Measurements from ENCODE around the gene ZFP36L1.
A peak's percentile ranks its signal among the peaks of the same experiment; 100 is the strongest.

The ZFP36L1 gene

GRCh38 chr14:68759937-68760336, 32.9 kb downstream of the ZFP36L1 start:
- no peak for DNase-seq

GRCh38 chr14:68759017-68759560, 33.8 kb downstream of the ZFP36L1 start:
- peak; percentile 73 for DNase-seq

- DNase-seq, result no peak
Measured at GRCh38 chr14:68758301-68758700, 34.6 kb downstream of the ZFP36L1 start.

DNA sequence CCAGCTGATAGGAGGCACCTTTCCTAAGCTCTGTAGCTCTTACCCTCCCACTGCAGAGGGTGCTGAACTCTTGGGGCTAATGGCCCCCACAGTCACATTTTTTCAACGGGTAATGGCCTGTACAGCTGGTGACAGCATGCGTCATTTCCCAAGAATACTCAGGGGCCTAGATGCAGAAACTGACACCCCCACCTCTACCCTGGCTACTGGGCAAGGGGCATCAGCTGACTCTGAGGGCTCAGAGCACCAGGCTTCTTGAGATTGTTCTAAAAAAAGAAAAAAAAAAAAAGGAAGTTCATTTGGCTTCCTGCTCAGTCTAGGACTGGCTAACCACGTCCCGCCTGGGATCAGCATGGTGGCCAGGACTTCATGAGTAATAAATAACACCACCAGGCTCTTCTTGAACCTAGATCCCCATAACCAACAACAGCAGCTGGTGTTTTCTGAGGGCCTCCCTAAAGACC, 35.2 kb downstream of the ZFP36L1 start:
- DNase-seq, result peak; percentile 99

- no peak for DNase-seq
Measured at GRCh38 chr14:68756734-68757133, 36.1 kb downstream of the ZFP36L1 start.

DNA sequence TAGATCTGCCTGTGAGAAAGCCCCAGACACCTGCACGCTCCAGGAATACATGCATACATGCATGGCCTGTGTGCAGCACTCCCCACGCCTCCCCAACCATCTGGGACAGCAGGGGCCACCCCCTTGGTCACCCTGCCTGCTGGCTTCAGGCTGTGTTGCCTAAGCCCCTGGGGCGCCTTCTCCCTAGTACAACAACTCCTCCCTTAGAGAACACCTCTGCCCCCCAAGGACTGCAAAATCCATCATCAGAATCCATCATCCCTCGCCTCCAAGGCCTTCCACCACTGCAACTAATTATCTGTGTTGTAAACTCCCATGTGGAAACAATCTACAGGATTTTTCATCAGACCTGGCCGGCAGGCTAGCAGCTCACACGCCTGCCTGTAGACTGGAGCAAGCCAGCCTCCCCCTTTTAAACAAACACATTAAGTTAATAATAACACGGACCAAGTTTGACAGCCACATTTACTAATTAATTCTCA, 36.8 kb downstream of the ZFP36L1 start:
- DNase-seq, result no peak

- DNase-seq, result no peak
Measured at GRCh38 chr14:68755016-68755353, 37.9 kb downstream of the ZFP36L1 start.

DNA sequence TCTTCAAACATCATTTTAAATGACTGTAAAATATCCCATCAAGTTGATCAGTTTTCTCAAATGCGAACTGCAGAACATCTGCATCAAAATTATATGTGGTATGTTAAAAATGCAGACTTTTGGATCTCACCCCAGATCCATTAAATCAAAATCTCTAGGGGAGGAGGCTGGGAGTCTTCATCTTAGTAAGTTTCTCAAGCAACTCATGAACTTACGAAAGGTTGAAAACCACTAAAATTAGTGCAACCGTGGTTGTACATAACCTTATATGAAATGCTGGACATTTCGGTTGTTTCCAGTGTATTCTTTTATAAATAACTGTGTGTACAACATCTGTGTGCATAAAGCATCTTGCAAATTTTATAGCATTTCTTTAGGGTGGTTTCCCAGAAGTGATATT, 39.2 kb downstream of the ZFP36L1 start:
- peak; percentile 8 for DNase-seq

DNA sequence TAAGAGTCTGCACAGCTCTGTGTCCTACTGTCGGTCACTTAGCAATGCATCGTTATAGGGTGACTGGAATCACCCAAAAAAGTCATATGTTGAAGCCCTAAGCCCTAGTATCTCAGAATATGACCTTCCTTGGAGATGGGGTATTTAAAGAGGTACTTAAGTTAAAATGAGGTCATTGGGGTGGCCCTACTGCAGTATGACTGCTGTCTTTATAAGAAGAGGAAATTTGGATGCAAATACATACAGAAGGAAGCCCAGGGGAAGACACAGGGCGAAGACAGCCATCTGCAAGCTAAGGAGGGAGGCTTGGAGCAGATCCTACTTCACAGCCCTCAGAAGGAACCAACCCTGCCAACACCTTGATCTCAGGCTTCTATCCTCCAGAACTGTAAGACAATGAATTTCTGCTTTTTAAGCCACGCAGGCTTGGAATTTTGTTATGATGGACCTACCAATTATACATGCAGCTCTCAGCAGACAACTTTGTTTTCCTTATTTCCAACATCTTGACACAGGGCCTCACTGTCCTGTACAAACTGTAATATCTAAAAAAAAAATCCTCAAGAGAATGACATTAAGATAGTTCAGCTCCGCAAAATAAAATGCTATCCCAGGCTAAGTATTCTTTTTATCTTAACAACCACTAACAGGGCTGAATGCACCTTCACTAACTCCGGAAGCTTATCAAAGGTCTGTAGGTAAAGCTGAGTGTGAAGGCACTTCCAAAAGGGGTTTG, 40.4 kb downstream of the ZFP36L1 start:
- no peak for DNase-seq

- DNase-seq, result no peak
Measured at GRCh38 chr14:68749487-68750475, 43.1 kb downstream of the ZFP36L1 start.

GRCh38 chr14:68748691-68749090, 44.2 kb downstream of the ZFP36L1 start:
- DNase-seq, result no peak

GRCh38 chr14:68748260-68748659, 44.6 kb downstream of the ZFP36L1 start:
- DNase-seq, result no peak

GRCh38 chr14:68747393-68747792, 45.5 kb downstream of the ZFP36L1 start:
- no peak for DNase-seq

DNA sequence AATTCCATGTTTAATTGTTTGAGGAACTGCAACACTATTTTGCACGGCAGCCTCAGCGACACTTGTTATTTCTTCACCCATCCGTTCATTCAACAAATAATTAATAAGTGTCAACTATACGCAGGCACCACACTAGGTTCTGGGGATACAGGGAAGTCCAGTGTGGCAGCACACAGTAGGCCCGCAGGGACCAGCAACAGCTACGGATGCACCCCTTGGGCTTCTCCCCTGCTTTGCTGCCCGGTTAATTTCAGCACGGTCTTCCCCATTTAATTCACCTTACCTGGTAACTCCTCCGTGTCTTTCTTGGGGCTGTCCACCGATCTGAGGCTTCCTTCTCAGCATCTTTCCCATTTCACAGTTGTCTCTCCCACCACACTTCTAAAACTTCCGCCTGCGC, 48.3 kb downstream of the ZFP36L1 start:
- DNase-seq, result no peak

DNA sequence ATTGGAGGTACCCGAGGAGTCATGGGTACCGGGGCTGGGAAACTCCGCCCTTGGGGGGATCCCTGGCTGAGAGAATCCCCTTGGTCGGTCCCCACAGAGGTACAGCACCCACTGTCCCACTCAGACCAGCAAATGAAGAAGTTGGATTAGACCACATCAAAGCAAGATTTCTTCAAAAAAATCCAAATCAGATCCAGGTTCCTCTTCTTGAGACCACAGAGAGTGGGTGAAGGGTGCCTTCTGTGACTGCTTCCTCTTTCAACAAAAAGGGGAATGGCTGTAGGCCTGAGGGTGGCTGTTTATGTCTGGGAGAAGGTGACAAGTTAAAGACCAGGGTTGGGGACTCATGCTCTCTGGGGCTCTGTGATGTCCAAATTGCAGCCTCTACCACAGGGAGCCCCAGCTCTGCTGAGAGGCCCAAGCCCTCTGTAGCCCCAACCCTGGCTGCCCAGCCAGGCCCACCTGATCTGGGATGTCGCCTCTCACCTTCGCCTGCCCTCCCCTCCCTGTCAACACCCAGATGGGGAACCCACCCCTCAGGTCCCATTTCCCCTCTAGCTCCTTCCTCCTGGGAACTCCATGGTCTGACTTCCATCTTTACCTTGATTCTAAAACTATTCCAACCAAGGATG, 50.9 kb downstream of the ZFP36L1 start:
- peak; percentile 99 for DNase-seq

GRCh38 chr14:68741477-68741791, 51.4 kb downstream of the ZFP36L1 start:
- no peak for DNase-seq

DNA sequence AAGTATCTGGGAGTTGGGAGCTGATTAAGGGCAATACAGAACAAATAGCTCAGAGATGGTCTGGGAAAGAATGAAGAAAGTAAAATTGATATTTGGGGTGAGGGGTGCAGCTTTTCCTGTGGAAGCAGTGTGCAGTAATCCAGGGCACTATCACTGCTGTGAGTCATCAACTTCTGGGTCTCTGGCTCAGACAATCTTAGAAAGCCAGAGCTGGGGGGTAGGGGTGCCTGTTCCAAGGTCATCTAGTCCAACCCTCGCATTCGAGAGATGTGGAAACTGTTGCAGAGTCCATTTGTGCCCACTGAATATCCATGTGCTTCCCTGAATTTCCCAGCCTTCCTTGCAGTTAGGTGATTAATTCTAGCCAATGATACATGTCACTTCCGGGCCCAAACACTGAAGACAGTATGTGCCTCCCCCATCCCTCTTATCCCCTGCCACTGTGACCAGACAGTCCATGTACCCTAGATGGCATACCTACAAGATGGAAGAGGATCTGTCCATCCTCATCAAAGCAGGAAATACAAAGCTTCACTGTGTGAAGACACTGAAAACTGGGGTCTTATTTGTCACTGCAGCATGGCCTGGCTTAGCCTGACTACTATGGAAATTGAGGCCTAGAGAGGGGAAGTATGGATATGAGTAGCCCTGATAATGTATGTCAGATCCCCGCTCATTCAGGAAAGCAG, 51.9 kb downstream of the ZFP36L1 start:
- DNase-seq, result no peak

GRCh38 chr14:68739701-68740100, 53.2 kb downstream of the ZFP36L1 start:
- DNase-seq, result no peak

- no peak for DNase-seq
Measured at GRCh38 chr14:68738559-68738958, 54.3 kb downstream of the ZFP36L1 start.

Data from MV-4-11 (cell line).